NCI-H526 (cell line): ENCODE results near the gene GOLIM4.
A peak's percentile ranks its signal among the peaks of the same experiment; 100 is the strongest.
"Not testable (repeated sequence)": the region's sequence is repeated elsewhere in the genome, so short reads cannot be mapped to it uniquely, and the experiment has no call there.

Experiments used
- DNase-seq, 2 experiments: peaks; one replicate each; lab custom pipeline; 2025; lab: John Stamatoyannopoulos, UW

The GOLIM4 gene

DNA sequence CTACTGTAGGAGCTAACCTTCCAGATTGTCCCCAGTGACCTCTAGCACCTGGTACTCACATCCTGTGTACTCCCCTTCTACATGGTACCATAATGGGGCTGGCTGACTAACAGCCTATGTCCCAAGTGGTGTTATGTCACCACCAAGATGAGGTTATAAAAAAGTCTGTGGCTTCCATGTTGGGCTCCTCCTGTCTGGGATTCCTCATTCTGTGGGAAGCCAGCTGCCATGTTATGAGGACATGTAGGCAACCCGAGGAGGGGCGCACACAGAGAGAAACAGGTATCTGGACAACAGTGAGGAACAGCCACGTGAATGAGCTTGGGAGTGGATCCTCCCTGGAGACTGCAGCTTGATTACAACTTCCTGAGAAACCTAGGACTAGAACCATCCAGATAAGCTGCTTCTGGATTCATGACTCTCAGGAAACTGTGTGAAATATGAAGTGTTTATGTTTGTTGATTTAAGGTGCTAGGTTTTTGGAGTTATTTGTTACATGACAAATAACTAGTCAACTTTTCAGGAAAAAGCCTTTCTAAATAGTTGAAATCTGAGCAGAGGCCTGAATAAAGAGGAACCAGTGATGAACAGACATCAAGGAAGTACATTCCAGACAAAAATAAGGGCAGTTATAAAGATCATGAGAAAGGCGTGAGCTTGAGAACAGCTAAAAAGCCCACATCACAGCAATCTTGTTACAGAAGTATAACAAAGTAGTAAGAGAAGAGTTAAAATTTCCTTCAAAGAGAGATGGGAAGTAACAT is 21.7 kb downstream of the GOLIM4 start:
- no peak for DNase-seq

DNA sequence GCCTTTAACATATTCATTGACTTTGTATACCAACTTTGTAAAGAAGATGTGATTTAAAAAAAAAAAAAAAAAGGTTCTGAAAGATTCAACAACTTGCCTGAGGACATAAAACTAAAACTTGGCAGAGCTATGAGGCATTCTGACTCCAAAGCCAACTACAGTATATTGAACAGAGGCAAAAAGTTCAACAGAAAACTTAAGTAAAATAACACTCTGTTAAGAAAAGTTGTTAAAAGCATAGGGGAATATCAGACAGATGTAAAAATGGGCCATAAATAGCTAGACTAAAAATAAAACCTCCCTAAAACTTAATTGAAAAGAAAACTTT is 23.4 kb downstream of the GOLIM4 start:
- DNase-seq = no peak

DNA sequence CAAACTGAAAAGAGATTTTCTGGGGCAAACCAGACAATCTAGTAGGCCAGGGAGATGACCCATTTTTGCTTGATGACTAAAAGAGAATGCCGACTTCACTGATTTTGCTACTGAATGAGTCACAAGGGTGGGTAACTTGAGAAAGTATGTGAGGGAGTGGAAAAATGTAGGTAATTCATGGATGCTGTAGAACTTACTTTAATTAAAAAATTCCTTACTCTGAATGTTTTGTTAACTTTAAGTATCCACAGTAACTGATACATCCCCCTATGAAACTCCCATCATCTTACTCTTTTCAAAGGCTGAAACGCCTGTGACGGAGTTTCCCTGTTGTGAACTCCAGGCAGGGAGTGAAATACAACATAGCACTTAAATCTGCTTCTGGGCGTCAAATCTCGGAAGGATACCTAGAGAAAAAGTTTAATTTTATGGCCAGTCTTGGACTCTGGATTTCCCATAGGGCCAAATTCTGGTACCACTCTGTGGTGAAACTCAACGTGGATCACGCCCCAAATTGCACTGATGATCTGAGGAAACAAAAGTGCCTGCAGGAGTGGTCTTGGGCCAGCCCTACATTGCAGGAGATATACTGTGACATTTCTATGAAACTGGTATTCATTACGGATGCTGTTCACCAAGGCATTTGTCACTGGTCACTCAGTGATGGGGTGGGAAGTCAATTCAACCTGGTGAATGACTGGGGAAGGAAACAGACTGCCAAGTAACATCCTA is 24.0 kb downstream of the GOLIM4 start:
- no peak for DNase-seq

DNA sequence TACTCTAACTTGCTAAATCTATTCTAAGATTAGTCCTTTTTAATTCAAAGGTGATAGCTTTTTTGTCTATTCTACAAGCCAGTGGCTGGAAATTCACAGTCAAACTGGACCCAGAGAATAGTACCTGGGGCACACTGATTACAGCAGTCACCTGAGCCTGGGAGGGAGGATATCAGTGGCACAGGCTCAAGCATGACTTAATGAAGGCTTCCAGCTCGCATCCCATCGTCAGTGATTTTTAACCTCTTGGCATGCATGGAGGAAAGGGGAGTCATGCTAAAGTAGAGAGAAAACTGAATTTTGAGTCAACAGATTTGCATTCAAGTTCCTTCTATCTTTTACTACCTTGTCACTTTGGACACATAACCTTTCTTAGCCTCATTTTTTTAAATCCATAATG is 24.8 kb downstream of the GOLIM4 start:
- DNase-seq = no peak

DNA sequence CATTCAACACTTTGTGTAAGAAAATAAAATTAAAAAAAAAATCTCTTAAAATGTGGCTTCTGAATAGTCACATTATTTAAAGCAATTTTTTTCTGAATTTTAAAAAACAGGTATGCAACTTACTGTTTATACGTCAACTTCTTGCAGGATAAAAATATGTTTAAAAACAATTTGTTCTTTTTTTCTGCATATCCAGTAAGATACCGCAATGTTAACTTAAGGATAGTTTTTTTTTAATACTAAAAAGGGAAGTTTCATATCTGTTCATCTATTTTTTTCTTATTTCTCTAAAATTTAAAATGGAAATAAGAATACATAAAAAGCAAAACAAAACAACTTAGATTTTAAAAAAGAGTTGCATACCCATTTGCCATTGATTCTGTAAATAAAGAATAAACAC is 27.4 kb downstream of the GOLIM4 start:
- no peak for DNase-seq

DNA sequence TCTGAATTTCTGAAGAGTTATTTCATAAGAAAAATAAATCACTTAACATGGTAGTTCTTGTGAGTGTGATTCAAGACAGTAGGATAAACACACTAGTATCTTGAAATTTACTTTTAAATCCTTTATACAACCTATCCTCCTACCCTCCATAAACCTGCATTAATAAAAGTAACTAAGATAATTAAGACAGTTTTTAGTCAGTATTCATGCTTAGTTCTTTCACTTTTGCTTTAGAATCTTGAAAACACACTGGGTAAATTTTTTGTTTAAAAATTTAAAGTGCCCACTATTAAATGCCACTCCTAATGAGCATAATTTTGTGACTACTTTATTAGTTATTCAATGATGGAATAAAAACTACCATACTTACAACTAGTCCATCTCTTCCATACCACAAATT is 28.8 kb downstream of the GOLIM4 start:
- no peak for DNase-seq

DNA sequence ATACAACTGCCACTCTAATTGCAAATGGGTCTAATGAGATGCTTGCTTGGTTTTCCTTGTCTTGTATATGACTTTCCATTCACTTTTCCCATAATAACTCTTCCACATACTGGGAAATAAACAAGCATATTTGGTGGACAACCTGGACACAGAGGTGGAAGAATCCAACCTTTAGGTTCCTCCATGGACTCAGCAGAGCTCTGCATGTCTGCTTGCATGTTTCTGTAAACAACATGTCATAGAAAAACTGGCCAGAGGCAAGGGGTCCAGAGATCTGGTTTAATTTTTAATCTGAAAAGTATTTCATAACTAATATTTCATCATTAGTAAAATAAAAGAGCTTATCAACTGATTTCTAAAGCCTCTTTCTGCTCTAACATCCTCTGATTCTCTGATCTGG is 30.2 kb downstream of the GOLIM4 start:
- no peak for DNase-seq

DNA sequence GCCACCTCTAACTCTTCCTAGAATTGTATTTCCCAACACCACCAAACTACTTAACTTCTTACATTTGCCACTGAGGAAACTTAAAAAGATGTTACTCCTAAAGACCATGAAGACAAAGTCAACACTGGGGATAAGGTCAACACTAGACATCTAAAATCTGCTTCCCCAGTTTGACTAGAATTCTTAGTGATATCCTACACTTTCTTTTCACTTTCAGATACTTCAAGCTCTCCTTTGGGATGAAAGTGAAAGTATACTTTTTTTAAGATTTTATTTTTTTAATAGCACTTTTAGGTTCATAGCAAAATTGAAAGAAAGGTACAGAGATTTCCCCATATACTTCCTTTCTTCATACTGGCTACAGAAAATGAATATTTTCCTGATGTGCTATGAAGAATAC is 32.6 kb downstream of the GOLIM4 start:
- no peak for DNase-seq

DNA sequence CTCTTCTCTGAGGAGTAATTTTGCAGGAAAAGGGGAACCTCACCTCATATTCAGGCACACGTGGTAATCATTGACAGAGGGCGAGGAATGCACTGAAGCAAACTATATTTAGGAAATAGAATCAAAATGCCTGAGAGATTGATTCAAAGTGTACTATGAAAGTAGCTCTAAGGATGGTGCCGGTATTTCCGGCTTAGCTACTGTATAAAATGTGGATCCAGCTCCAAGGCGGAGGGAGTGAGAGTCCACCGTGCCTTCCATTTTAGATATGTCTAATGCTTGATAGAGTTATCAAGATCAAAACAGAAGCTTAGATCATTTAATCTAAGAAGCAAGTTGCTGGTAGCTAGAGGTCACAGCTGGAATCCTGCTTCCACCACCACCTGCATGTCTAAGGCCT is 33.0 kb downstream of the GOLIM4 start:
- no peak for DNase-seq

DNA sequence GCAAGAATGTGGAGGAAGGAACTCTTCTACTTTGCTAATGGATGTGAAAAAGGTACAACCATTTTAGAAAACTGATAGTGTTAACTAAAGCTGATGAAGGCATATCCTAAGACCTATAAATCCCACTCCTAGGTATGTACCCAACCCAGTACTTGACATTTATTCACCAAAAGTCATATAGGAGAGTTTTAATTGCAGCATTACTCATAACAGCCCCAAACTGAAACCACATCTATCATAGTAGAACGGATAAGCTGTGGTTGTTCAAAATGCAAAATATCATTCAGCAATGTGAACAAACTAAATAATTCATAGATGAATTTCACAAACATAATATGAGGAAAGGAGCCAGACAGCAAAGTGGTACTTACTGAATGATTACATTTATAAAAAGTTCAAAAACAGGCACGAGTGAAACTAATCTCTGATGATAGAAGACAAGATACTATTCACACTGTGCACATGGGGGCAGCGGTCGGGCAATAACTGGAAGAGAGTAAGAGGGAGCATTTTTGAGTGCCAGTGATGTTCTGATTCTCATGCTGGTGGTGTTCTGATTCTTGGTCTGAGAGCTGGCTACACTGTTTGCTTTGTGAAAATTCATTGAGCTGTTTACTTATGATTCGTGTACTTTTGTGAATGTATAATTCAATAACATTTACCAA is 34.3 kb downstream of the GOLIM4 start:
- DNase-seq = peak in 1 of 2 experiments; percentile 7

DNA sequence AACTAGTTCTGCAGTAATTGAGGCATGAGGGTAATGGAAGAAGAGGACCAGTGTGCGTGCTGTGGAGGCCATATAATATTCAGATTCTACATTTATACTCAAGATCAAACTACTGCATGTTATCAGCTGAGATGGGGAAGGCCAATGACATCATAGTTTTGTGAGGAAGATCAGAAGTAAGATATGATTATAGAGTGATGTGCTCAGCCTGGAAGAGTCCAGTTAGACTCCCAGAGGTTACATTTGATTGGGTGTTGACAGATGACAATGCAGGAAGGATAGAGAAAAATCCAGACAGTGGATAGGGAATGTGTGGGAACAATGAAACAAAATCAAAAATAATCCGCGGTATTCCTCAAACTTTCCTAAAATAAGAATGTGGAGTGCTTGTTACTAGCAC is 35.4 kb downstream of the GOLIM4 start:
- DNase-seq = no peak

DNA sequence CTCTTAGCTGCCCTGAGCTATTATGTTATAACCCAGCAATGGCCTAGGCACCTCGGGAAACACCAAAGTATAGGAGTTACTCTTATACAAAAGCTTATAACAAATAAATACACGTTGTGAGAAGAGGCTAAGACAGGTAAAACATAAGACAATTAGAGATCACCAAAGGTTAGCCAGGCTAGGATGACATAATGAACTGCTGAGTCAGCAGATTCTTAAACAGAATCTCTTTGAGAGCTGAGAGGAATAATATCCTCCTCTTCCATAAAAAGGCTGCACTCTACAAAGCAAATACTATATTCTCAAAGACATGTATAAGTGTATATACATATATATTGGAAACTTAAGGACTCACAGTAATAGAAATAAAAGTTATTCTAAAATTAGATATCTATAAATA is 37.2 kb downstream of the GOLIM4 start:
- no peak for DNase-seq

DNA sequence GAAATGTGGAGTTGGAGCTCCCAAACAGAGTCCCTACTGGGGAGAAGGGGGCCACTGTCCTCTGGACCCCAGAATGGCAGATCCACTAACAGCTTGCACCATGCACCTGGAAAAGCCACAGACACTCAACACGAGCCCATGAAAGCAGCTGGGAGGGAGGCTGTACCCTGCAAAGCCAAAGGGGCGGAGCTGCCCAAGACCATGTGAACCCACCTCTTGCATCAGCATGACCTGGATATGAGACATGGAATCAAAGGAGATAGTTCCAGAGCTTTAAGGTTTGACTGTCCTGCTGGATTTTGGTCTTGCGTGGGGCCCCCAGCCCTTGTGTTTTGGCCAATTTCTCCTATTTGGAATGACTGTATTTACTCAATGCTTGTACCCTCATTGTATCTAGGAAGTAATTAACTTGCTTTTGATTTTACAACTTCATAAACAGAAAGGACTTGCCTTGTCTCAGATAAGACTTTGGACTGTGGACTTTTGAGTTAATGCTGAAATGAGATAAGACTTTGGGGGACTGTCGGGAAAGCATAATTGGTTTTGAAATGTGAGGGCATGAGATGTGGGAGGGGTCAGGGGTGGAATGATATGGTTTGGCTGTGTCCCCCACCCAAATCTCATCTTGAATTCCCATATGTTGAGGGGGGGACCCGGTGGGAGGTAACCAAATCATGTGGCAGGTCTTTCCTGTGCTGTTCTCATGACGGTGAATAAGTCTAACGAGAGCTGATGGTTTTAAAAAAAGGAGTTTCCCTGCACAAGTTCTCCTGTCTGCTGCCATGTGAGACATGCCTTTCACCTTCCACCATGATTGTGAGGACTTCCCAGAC is 39.1 kb downstream of the GOLIM4 start:
- not testable (repeated sequence) for DNase-seq

DNA sequence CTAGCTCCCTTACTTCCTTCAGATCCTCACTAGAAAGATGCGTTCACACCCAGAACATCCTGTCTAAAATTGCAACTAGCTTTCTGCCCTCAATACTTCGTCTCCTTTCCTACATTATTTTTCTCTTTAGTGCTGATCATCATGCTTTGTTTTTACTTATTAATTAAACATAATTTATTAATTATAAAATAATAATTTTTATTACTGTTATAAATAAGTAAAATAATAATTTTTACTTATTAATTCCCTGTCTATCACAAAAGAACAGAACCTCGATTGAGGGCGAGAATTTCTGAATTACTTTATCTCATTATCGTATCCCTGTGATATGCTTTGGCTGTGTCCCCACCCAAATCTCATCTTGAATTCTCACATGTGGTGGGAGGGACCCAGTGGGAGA is 41.3 kb downstream of the GOLIM4 start:
- DNase-seq = no peak

DNA sequence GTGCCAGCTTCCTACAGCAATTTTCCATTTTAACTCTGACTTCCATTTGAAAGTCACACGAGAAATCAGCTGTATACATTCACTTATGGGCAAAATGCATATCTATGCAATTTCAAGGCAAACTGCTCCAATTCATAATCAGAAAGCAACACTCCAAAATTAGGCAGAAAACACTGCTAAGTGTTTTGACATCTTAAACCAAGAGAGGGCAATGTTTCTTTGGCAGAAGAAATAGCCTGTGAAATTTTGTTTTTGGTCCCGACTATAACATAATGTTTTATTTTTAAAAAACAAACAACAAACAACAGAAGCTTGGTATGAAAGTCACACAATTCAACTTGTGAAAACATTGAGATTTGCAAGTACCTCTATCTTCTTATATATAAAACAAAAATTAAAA is 42.6 kb downstream of the GOLIM4 start:
- DNase-seq = no peak

DNA sequence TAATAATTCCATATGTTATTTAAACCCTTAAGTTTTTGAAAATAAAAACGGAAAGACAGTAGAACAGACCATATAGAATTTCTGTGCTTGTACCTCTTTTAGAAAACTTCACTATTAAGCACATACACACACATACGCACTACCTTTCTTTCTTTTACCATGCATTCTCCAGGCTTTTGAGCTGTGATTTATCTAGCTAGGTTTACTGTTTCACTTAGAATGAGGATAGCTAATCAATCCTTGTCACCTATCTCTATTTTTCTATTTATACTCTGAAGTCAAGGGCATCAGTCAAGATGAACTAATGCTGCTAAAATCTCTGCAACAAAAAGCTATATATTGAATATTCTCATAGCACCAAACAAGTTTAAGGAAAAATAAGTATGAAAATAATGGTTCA is 43.2 kb downstream of the GOLIM4 start:
- no peak for DNase-seq

DNA sequence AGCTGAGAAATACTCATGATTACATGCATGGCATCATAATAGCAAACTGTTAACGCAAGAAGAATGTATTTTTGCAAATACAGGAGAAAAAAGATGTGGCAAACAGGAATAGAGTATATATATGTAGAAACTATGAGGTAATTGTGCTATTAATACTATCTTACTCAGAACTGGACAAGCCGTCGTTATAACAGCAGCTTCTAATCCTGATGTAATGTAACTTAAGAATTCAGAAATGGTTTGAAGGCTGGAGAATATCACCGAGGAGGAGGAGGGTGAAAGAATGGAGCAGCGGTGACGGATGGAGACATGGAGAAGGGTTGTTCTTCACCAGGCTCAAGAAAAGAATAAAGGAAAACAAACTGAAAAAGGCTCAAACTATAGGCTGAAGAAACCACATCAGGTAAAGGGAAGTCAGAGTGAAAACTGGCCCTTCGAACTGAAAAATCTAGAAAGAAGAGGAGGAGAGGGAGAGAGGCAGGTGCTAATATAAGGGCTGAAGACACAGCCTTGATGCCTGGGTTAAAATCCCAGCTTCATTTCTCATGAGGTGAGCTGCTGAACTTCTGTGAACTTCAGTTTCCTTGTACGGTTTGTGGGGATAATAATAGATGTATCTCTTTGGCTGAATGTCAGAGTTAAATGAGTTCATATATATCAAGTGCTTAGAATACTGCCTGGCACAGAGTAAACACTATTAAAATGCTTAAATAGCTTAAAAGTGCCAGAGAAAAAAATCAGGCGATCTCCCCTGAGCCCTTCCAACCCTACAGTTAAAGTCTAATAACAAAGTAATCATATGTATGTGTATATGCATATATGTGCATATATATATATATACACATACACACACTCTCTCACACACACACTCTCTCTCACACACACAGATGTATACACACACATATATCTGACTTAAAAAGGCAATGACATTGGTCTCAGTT is 43.9 kb downstream of the GOLIM4 start:
- no peak for DNase-seq

DNA sequence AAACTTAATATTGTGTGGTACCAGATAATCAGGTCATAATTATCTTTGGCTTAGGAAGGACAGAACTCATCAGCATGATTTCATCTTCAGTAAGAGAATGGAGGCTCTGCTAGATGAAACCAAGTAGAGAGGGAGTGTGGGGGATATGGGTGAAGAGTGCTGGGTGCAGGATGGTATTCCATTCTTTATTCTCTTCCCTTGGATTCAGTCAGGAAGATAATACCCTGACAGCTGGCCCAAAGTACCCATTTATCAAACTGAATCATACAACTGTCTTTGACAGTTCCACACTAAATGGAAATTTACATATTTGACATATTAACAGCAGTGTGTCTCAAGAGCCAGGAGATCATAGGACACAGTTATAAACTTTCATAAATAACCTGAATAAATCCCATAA is 44.7 kb downstream of the GOLIM4 start:
- DNase-seq = no peak

DNA sequence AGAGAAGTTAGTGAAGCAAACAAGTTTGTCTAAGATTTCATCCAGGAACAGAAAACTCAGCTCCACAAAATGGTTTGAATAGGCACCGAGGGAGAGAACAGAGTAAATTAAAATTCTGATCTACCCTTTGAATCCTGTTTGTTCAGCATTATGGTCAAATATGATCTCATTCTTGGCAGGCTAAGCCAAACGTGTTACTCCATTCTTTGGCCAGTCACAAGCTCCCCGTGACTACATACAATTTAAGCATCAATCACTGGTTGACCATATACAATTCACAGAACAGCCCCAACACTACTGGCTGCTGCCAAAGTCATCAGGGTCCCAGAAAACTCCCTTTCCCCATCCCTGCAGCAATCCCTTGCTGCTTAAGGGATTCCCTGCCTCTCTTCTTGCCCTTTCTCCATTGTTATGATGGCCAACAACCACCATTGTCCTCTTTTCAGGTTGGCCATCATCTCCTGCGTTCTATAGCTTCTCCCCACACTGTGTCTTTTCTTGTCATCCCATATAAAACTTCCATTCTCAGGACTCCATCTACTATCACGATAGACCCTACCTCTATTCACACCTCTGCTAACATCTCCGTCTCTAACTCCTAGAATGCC is 46.3 kb downstream of the GOLIM4 start:
- no peak for DNase-seq

DNA sequence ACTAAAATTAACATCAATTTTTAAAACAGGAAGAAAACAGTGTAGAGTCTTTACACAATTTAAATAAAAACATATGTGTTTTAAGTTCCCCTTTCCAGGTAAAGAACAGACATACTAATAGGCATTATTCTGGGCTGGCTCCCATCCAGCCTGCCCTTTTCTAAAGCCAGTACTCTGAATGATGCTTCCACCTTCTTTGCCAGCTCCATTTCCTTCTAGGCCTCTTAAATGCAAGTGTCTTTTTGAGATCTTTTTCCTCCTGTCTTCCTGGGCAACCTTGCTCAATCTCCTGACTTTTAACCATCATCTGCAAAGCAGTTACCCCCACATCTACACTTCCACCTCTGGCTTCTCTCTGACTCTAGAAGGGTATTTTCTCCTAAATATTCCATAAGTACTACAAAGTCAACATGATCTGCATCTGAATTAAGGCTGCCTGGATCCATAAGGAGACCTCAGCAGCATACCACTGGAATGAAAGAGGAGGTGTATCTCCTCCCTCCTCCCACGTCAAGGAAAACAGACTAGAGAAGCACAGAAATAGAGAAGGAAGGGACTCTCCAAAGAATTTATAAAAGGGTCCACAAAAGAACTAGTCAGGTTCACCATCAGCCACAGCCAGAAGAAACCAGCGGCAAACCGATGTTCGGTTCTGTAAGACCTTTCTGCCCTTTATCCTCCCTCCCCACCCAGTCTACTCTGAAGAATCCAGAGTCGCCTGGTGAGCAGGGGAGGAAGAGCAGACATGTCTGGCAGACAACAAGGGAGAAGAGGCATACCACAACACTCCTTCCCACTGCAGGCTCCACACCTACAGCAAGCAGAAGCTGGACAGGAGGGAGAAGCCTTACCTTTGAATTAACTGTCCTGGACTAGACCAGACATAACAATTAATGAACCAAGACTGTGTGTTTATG is 47.1 kb downstream of the GOLIM4 start:
- no peak for DNase-seq
